Mesothelial cell of epicardium (in vitro differentiated cells): Measurements from ENCODE around the gene CEACAM7. TPM values are rescaled to one million over a fixed set of nuclear protein-coding genes. Genes with fewer than 3 reads are reported as not detected.
"Not testable (repeated sequence)": the region's sequence is repeated elsewhere in the genome, so short reads cannot be mapped to it uniquely, and the experiment has no call there.

Experiments used
- DNase-seq, 2 experiments: peaks; one replicate each; pipeline ENCODE4 v3.0.0; 2021; ENCODE audit warnings: low spot score in 2 of 2; ENCODE audit not compliant: unreplicated experiment in 2 of 2
- H3K27ac Mint-ChIP-seq: 2 replicates; pipeline ENCODE4 v1.8.0; 2021; ENCODE audit warnings: mixed read lengths
- H3K27me3 Mint-ChIP-seq: 2 replicates; pipeline ENCODE4 v1.8.0; 2021; ENCODE audit warnings: low read depth, mixed read lengths
- H3K36me3 Mint-ChIP-seq: 2 replicates; pipeline ENCODE4 v1.8.0; 2021; ENCODE audit warnings: mixed read lengths
- H3K4me1 Mint-ChIP-seq: 2 replicates; pipeline ENCODE4 v1.8.0; 2021; ENCODE audit warnings: mixed read lengths
- H3K4me3 Mint-ChIP-seq: 2 replicates; pipeline ENCODE4 v1.8.0; 2021; ENCODE audit warnings: mild to moderate bottlenecking, moderate library complexity, mixed read lengths
- H3K9me3 Mint-ChIP-seq: 2 replicates; pipeline ENCODE4 v1.8.0; 2021; ENCODE audit warnings: mixed read lengths
- total RNA-seq: library from RNA; stranded (reverse); gene quantifications from 3 replicates; pipeline ENCODE4 v1.2.1, GENCODE V29; 2021
- TF ChIP-seq, protein P1 (sequence below): fragments of 200-600 bp; sonication (generic); IDR thresholded peaks from one replicate; pipeline ENCODE4 v1.5.0; 2021; ENCODE audit warnings: antibody characterized with exemption; ENCODE audit not compliant: unreplicated experiment

The CEACAM7 gene
- total RNA-seq, 1 donor from 2014 or later: not detected

GRCh38 chr19:41657157-41657556, 30.9 kb downstream of the CEACAM7 start:
- H3K27ac Mint-ChIP-seq: no peak overlapping the region
- H3K4me1 Mint-ChIP-seq: no peaks in the 10 kb centered on the region
- H3K4me3 Mint-ChIP-seq: no peak overlapping the region
- peaks cover 87% of the 10 kb centered on the region for H3K9me3 Mint-ChIP-seq
- no peaks in the 10 kb centered on the region for H3K36me3 Mint-ChIP-seq
- TF ChIP-seq, protein P1, sequence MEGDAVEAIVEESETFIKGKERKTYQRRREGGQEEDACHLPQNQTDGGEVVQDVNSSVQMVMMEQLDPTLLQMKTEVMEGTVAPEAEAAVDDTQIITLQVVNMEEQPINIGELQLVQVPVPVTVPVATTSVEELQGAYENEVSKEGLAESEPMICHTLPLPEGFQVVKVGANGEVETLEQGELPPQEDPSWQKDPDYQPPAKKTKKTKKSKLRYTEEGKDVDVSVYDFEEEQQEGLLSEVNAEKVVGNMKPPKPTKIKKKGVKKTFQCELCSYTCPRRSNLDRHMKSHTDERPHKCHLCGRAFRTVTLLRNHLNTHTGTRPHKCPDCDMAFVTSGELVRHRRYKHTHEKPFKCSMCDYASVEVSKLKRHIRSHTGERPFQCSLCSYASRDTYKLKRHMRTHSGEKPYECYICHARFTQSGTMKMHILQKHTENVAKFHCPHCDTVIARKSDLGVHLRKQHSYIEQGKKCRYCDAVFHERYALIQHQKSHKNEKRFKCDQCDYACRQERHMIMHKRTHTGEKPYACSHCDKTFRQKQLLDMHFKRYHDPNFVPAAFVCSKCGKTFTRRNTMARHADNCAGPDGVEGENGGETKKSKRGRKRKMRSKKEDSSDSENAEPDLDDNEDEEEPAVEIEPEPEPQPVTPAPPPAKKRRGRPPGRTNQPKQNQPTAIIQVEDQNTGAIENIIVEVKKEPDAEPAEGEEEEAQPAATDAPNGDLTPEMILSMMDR: no peak
- DNase-seq: no peak
- no peaks in the 10 kb centered on the region for H3K27me3 Mint-ChIP-seq

- not testable (repeated sequence) for H3K4me3 Mint-ChIP-seq, H3K27ac Mint-ChIP-seq, H3K4me1 Mint-ChIP-seq
Measured at GRCh38 chr19:41656756-41657155, 31.3 kb downstream of the CEACAM7 start.

GRCh38 chr19:41652250-41652649, 35.8 kb downstream of the CEACAM7 start:
- Mint-ChIP-seq H3K27ac (no peak overlapping the region), H3K4me3 (no peak overlapping the region), H3K9me3 (peaks cover 78% of the 10 kb centered on the region)

More at GRCh38 chr19:41656756-41657155, 31.3 kb downstream of the CEACAM7 start:
- not testable (repeated sequence) for H3K27me3 Mint-ChIP-seq, DNase-seq, H3K36me3 Mint-ChIP-seq
- peaks cover 86% of the 10 kb centered on the region for H3K9me3 Mint-ChIP-seq

DNA sequence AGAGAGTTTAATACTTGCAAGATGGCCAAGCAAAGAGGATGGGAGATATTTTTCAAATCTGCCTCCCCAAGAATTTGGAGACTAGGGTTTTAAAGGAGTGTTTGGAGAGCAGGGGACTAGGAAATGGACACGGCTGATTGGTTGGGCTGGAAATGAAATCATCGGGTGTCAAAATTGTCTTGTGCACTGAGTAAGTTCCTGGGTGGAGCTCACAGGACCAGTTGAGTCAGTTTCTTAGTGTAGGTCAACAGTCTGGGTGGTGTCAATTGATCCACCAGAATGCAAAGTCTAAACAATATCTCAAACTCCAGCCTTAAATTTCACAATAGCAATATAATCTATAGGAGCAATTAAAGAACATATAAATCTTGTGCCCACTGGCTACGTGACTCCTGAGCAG, 38.2 kb downstream of the CEACAM7 start:
- H3K4me1 Mint-ChIP-seq: no peaks in the 10 kb centered on the region
- TF ChIP-seq, protein P1: no peak
- H3K4me3 Mint-ChIP-seq: no peak overlapping the region
- no peaks in the 10 kb centered on the region for H3K27me3 Mint-ChIP-seq
- H3K36me3 Mint-ChIP-seq: no peaks in the 10 kb centered on the region
- DNase-seq: no peak
- H3K27ac Mint-ChIP-seq: no peak overlapping the region
- peaks cover 65% of the 10 kb centered on the region for H3K9me3 Mint-ChIP-seq

More at GRCh38 chr19:41652250-41652649, 35.8 kb downstream of the CEACAM7 start:
- no peak for DNase-seq
- TF ChIP-seq, protein P1: no peak
- no peaks in the 10 kb centered on the region for H3K27me3 Mint-ChIP-seq
- no peaks in the 10 kb centered on the region for H3K4me1 Mint-ChIP-seq
- no peaks in the 10 kb centered on the region for H3K36me3 Mint-ChIP-seq

GRCh38 chr19:41646589-41647204, 41.4 kb downstream of the CEACAM7 start:
- Mint-ChIP-seq H3K4me3 (no peak overlapping the region), H3K27ac (no peak overlapping the region)

GRCh38 chr19:41641879-41642485, 46.1 kb downstream of the CEACAM7 start:
- H3K4me1 Mint-ChIP-seq: no peaks in the 10 kb centered on the region
- no peak overlapping the region for H3K4me3 Mint-ChIP-seq
- no peak for DNase-seq
- no peak overlapping the region for H3K27ac Mint-ChIP-seq
- H3K27me3 Mint-ChIP-seq: no peaks in the 10 kb centered on the region
- peaks cover 3% of the 10 kb centered on the region for H3K36me3 Mint-ChIP-seq
- H3K9me3 Mint-ChIP-seq: peaks cover 47% of the 10 kb centered on the region
- TF ChIP-seq, protein P1: peak; percentile 55

More at GRCh38 chr19:41646589-41647204, 41.4 kb downstream of the CEACAM7 start:
- no peak for DNase-seq
- H3K4me1 Mint-ChIP-seq: no peaks in the 10 kb centered on the region
- H3K9me3 Mint-ChIP-seq: peaks cover 52% of the 10 kb centered on the region
- H3K27me3 Mint-ChIP-seq: no peaks in the 10 kb centered on the region
- peaks cover 3% of the 10 kb centered on the region for H3K36me3 Mint-ChIP-seq
- TF ChIP-seq, protein P1: peak; percentile 56
